Dermis blood vessel endothelial cell (primary cell): Measurements from ENCODE around the gene RPS17. TPM values are rescaled to one million over a fixed set of nuclear protein-coding genes. Genes with fewer than 3 reads are reported as not detected.
A peak's percentile ranks its signal among the peaks of the same experiment; 100 is the strongest.

Experiments
- DNase-seq: peaks from one replicate; pipeline ENCODE4 v3.0.0; 2010
- total RNA-seq: library from RNA; depleted of rRNA; stranded (reverse); fragments of >200 nt; gene quantifications from 2 replicates; pipeline ENCODE4 v1.2.3, GENCODE V29; 2014

RPS17 gene
- 931 and 1,215 TPM in 2 replicates for total RNA-seq

- DNase-seq, result peak; percentile 96
Observed at GRCh38 chr15:82540055-82540983, at the start of gene RPS17. Gene RPS17 (minus strand): TSS chr15:82540457. CDS start chr15:82540428, 29 bp downstream.

GRCh38 chr15:82587805-82588204 lies 47.5 kb upstream of the RPS17 start:
- no peak for DNase-seq

- no peak for DNase-seq
Observed at GRCh38 chr15:82585072-82585471, 44.8 kb upstream of the RPS17 start.

- DNase-seq, result no peak
Observed at GRCh38 chr15:82580713-82581112, 40.5 kb upstream of the RPS17 start.

GRCh38 chr15:82575335-82575734 lies 35.1 kb upstream of the RPS17 start:
- DNase-seq, result no peak

GRCh38 chr15:82572986-82573385 lies 32.7 kb upstream of the RPS17 start:
- DNase-seq, result no peak

GRCh38 chr15:82572311-82572710 lies 32.1 kb upstream of the RPS17 start:
- DNase-seq, result no peak

GRCh38 chr15:82571722-82572222 lies 31.5 kb upstream of the RPS17 start:
- peak; percentile 2 for DNase-seq

GRCh38 chr15:82570721-82571508 lies 30.7 kb upstream of the RPS17 start:
- no peak for DNase-seq

GRCh38 chr15:82569834-82570233 lies 29.6 kb upstream of the RPS17 start:
- no peak for DNase-seq

GRCh38 chr15:82568986-82569385 lies 28.7 kb upstream of the RPS17 start:
- no peak for DNase-seq

- DNase-seq, result no peak
Observed at GRCh38 chr15:82567661-82568060, 27.4 kb upstream of the RPS17 start.

- no peak for DNase-seq
Observed at GRCh38 chr15:82566690-82567089, 26.4 kb upstream of the RPS17 start.

GRCh38 chr15:82558502-82558901 lies 18.2 kb upstream of the RPS17 start:
- no peak for DNase-seq

- DNase-seq, result no peak
Observed at GRCh38 chr15:82556315-82557035, 16.2 kb upstream of the RPS17 start.

- no peak for DNase-seq
Observed at GRCh38 chr15:82554849-82555248, 14.6 kb upstream of the RPS17 start.

GRCh38 chr15:82554351-82554750 lies 14.1 kb upstream of the RPS17 start:
- no peak for DNase-seq

GRCh38 chr15:82553846-82554245 lies 13.6 kb upstream of the RPS17 start:
- no peak for DNase-seq

- DNase-seq, result no peak
Observed at GRCh38 chr15:82552861-82553260, 12.6 kb upstream of the RPS17 start.

- no peak for DNase-seq
Observed at GRCh38 chr15:82551646-82552247, 11.5 kb upstream of the RPS17 start.

GRCh38 chr15:82549199-82549665 lies 9.0 kb upstream of the RPS17 start:
- DNase-seq, result no peak

GRCh38 chr15:82548700-82549099 lies 8.4 kb upstream of the RPS17 start:
- no peak for DNase-seq
